MM.1S (cell line): ENCODE measurements around the gene DPP10.

Experiments
- DNase-seq: peaks from one replicate; pipeline ENCODE4 v3.0.0-alpha.2; 2015
- H2AFZ ChIP-seq: fragments of 300-600 bp; sonication (generic); 2 replicates; pipeline ENCODE4 v1.6.0; 2016; ENCODE audit warnings: antibody characterized with exemption, low read length
- H3F3A ChIP-seq: fragments of 300-600 bp; sonication (generic); 2 replicates; pipeline ENCODE4 v1.6.1; 2016; ENCODE audit warnings: mild to moderate bottlenecking, antibody characterized with exemption, low read length, moderate library complexity, mixed read lengths; ENCODE audit not compliant: insufficient read depth
- H3K27ac ChIP-seq: fragments of 300-600 bp; sonication (generic); 2 replicates; pipeline ENCODE4 v1.5.1; 2016; ENCODE audit warnings: mild to moderate bottlenecking, low read length
- H3K27me3 ChIP-seq: fragments of 300-600 bp; sonication (generic); replicated peaks from 2 replicates; pipeline ENCODE4 v1.6.0; 2016; ENCODE audit warnings: low read length; ENCODE audit not compliant: insufficient read depth
- H3K36me3 ChIP-seq: fragments of 300-600 bp; sonication (generic); replicated peaks from 2 replicates; pipeline ENCODE4 v1.6.1; 2016; ENCODE audit warnings: mild to moderate bottlenecking, low read length, mixed read lengths; ENCODE audit not compliant: insufficient read depth
- H3K4me1 ChIP-seq: fragments of 300-600 bp; sonication (generic); 2 replicates; pipeline ENCODE4 v1.6.1; 2016; ENCODE audit warnings: low read length, mixed read lengths
- H3K4me2 ChIP-seq: fragments of 300-600 bp; sonication (generic); 2 replicates; pipeline ENCODE4 v1.6.0; 2016; ENCODE audit warnings: low read depth, low read length
- H3K4me3 ChIP-seq: fragments of 300-600 bp; sonication (generic); 2 replicates; pipeline ENCODE4 v1.5.1; 2016; ENCODE audit warnings: low read length, mixed read lengths
- H3K79me2 ChIP-seq: fragments of 300-600 bp; sonication (generic); 2 replicates; pipeline ENCODE4 v1.6.1; 2016; ENCODE audit warnings: mixed run types, low read length, mixed read lengths
- H3K9ac ChIP-seq: fragments of 300-600 bp; sonication (generic); 2 replicates; pipeline ENCODE4 v1.6.1; 2016; ENCODE audit warnings: low read length, mixed read lengths
- H3K9me2 ChIP-seq: fragments of 300-600 bp; sonication (generic); replicated peaks from 2 replicates; pipeline ENCODE4 v1.6.1; 2016; ENCODE audit warnings: mild to moderate bottlenecking, low read length, mixed read lengths; ENCODE audit not compliant: insufficient read depth
- H3K9me3 ChIP-seq: fragments of 300-600 bp; sonication (generic); replicated peaks from 2 replicates; pipeline ENCODE4 v1.6.1; 2016; ENCODE audit warnings: mild to moderate bottlenecking, low read length, mixed read lengths; ENCODE audit not compliant: insufficient read depth
- H4K20me1 ChIP-seq: fragments of 300-600 bp; sonication (generic); 2 replicates; pipeline ENCODE4 v1.6.1; 2016; ENCODE audit warnings: mild to moderate bottlenecking, low read length, moderate library complexity, mixed read lengths; ENCODE audit not compliant: insufficient read depth
- CTCF ChIP-seq: fragments of 300-600 bp; sonication (generic); IDR thresholded peaks from 2 replicates; pipeline ENCODE4 v1.5.1; 2016; ENCODE audit warnings: antibody characterized with exemption, low read length, mixed read lengths
- EZH2 ChIP-seq: fragments of 300-600 bp; sonication (generic); optimal IDR thresholded peaks from 2 replicates; pipeline ENCODE3; 2017; ENCODE audit warnings: low read depth, mild to moderate bottlenecking, antibody characterized with exemption, low read length, mixed read lengths
- EZH2phosphoT487 ChIP-seq: fragments of 300-600 bp; sonication (generic); IDR thresholded peaks from 2 replicates; pipeline ENCODE4 v1.6.1; 2018; ENCODE audit warnings: antibody characterized with exemption, low read length

DPP10 gene

GRCh38 chr2:115568643-115569042 is 1126.2 kb downstream of the DPP10 start:
- Histone ChIP-seq H3K79me2 (no peaks in the 10 kb centered on the region), H3K4me2 (no peak overlapping the region), H3F3A (no peaks in the 10 kb centered on the region), H3K36me3 (no peaks in the 10 kb centered on the region), H4K20me1 (no peaks in the 10 kb centered on the region), H2AFZ (no peak overlapping the region), H3K9me3 (no peaks in the 10 kb centered on the region), H3K4me1 (no peaks in the 10 kb centered on the region), H3K9ac (no peak overlapping the region), H3K4me3 (no peak overlapping the region), H3K27me3 (no peaks in the 10 kb centered on the region), H3K9me2 (no peaks in the 10 kb centered on the region), H3K27ac (no peak overlapping the region)
- no peak for DNase-seq
- TF ChIP-seq CTCF = no peak
- TF ChIP-seq EZH2phosphoT487 = no peak
- no peak for TF ChIP-seq EZH2

GRCh38 chr2:115569547-115569946 is 1127.1 kb downstream of the DPP10 start:
- Histone ChIP-seq H3K27ac (no peak overlapping the region), H2AFZ (no peak overlapping the region), H3K9ac (no peak overlapping the region), H3F3A (no peaks in the 10 kb centered on the region), H3K9me2 (no peaks in the 10 kb centered on the region), H3K4me2 (no peak overlapping the region), H3K79me2 (no peaks in the 10 kb centered on the region), H3K27me3 (no peaks in the 10 kb centered on the region), H3K4me1 (no peaks in the 10 kb centered on the region), H4K20me1 (no peaks in the 10 kb centered on the region), H3K36me3 (no peaks in the 10 kb centered on the region), H3K9me3 (no peaks in the 10 kb centered on the region), H3K4me3 (no peak overlapping the region)
- TF ChIP-seq EZH2 (no peak), CTCF (no peak), EZH2phosphoT487 (no peak)
- DNase-seq = no peak

GRCh38 chr2:115572746-115573145 is 1130.3 kb downstream of the DPP10 start:
- Histone ChIP-seq H3K36me3 (no peaks in the 10 kb centered on the region), H2AFZ (no peak overlapping the region), H3K27me3 (no peaks in the 10 kb centered on the region), H3K9me3 (no peaks in the 10 kb centered on the region), H3K4me2 (no peak overlapping the region), H3K4me1 (no peaks in the 10 kb centered on the region), H3F3A (no peaks in the 10 kb centered on the region), H3K9ac (no peak overlapping the region), H3K79me2 (no peaks in the 10 kb centered on the region), H4K20me1 (no peaks in the 10 kb centered on the region), H3K4me3 (no peak overlapping the region), H3K9me2 (no peaks in the 10 kb centered on the region), H3K27ac (no peak overlapping the region)
- no peak for DNase-seq
- TF ChIP-seq CTCF (no peak), EZH2phosphoT487 (no peak), EZH2 (no peak)

- Histone ChIP-seq H3K27me3 (no peaks in the 10 kb centered on the region), H3K4me2 (no peak overlapping the region), H3K4me3 (no peak overlapping the region), H3K4me1 (no peaks in the 10 kb centered on the region), H3K9me2 (no peaks in the 10 kb centered on the region), H3K27ac (no peak overlapping the region), H3K9me3 (no peaks in the 10 kb centered on the region), H2AFZ (no peak overlapping the region), H3K79me2 (no peaks in the 10 kb centered on the region), H3K36me3 (no peaks in the 10 kb centered on the region), H3F3A (no peaks in the 10 kb centered on the region), H3K9ac (no peak overlapping the region), H4K20me1 (no peaks in the 10 kb centered on the region)
- DNase-seq = no peak
- TF ChIP-seq CTCF = no peak
These were observed 1131.3 kb downstream of the DPP10 start for GRCh38 chr2:115573756-115574155.
